GM15510 (cell line): ENCODE measurements around the gene RSU1.

ENCODE experiments used
- POLR2A ChIP-seq: IDR thresholded peaks from 3 replicates; pipeline ENCODE4 v1.6.1; 2011; ENCODE audit warnings: borderline replicate concordance; ENCODE audit not compliant: insufficient read length; ENCODE audit errors: extremely low read depth

RSU1 gene

DNA sequence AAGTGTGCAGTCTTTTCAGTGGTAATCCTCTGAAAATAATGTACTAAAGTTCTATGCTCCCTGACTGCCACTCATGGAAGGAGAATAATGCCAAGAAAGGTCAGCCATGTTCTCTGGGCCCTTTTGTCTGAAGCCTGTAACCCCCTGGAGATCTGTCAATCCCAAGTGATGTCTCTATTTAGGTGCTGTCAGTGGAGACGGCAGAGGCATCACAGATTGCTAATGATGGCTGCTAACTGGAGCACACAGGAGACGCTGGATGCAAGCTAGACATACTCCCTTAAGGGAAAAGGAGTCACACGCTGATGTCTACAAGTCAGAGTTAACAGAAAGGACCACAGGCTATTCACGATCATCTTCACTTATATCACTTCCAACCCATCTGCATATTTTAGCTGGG lies 118.8 kb downstream of the RSU1 start:
- TF ChIP-seq POLR2A: no peak

GRCh38 chr10:16690417-16690816 lies 126.8 kb downstream of the RSU1 start:
- no peak for TF ChIP-seq POLR2A

DNA sequence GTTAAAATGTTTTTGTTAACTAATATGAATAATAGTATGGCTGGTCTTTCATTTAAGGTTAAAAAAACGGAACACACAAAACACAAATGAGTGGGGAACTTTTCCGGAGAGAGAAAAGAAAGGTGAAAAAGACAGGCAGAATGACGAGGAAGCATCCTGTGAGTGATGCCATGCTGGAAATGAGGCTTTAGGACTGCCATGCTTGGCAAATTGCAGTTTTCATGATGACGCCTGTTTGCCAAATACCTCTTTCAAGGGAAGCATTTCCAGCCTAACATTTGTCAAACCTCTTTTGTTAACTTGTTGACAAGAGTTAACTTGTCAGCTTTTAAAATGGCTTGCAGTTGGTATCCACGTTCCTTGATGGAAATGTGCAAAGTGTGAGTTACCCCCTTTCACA lies 127.5 kb downstream of the RSU1 start:
- TF ChIP-seq POLR2A: no peak

- TF ChIP-seq POLR2A: no peak
These were observed 128.0 kb downstream of the RSU1 start for GRCh38 chr10:16689227-16689626.

GRCh38 chr10:16686054-16686902 lies 130.9 kb downstream of the RSU1 start:
- no peak for TF ChIP-seq POLR2A

DNA sequence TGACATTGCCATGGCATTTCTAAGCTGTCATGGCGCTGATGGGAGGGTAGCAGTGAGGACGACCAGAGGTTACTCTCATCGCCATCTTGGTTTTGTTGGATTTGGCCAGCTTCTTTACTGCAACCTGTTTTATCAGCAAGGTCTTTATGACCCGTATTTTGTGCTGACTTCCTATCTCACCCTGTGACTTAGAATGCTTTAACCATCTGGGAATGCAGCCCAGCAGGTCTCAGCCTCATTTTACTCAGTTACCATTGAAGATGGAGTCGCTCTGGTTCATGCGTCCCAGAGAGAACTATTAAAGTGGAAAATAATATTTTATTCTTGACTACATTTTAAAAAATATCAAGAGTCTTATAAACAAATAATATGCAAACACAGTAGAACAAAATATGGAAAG lies 131.7 kb downstream of the RSU1 start:
- no peak for TF ChIP-seq POLR2A

GRCh38 chr10:16681521-16681920 lies 135.7 kb downstream of the RSU1 start:
- TF ChIP-seq POLR2A: no peak

DNA sequence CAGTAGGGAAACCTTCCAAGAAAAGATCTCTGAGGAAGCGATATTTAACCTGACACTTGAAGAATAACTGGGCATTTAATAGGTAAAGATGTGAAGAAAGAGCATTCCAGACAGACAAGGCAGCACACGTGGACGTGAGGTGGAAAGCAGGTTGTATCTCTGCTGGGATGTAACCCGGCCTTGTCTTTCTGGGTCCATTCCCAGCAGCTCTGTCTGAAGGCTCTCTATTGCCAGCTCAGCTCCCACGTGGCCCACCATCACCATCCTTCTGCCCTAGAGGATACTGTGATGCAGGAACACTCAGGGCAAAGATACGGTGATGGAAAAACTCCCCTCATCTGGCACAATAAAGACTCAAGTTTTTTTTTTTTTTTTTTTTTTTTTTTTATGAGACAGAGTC lies 137.7 kb downstream of the RSU1 start:
- TF ChIP-seq POLR2A: no peak

- no peak for TF ChIP-seq POLR2A
These were observed 141.9 kb downstream of the RSU1 start for GRCh38 chr10:16675334-16675733.

DNA sequence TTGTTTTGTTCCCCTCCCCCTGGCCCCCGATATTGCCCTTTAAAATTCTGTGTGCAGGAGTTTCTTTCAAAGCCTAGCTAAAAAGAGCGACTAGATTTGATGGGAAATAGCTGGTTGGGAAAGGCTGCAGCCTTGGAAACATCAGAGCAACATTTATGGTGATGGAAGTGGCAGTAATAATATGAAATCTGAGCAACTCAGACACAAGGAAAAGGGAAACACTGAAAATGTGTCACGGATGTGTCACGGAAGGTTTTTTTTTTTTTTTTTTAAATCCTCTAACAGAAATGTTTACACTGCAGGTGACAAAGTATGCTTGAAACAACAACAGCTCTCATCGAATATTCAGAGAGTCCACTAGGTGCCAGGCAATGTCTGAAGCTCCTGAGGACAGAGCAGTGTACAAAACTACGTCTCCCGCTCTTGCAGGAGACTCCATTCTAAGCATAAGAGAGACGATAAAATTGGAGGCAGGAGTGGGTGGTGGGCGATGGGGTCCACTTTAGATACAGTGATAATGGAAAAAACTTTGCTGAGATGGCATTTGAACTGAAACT lies 143.0 kb downstream of the RSU1 start:
- no peak for TF ChIP-seq POLR2A

GRCh38 chr10:16673443-16673842 lies 143.8 kb downstream of the RSU1 start:
- no peak for TF ChIP-seq POLR2A

GRCh38 chr10:16663444-16663843 lies 153.8 kb downstream of the RSU1 start:
- TF ChIP-seq POLR2A: no peak

GRCh38 chr10:16662923-16663322 lies 154.3 kb downstream of the RSU1 start:
- no peak for TF ChIP-seq POLR2A

- no peak for TF ChIP-seq POLR2A
These were observed 160.3 kb downstream of the RSU1 start for GRCh38 chr10:16656895-16657294.

DNA sequence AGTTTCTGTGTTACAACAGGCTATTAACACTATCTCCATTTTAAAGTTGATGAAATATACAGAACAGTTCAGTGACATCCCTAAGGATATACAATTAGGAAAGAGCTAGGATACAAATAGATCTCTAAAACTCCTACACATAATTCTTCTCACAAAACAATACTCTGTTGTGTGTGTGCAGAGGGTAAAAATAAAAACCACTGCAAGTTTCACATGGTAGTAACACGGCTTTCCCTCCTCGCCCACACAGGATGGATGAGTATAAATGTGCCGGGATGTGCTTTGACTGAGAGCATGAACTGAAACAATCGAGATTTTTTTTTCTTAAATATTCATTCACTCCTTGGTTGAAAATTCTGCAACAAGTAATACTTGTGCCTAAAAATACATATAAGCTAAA lies 164.0 kb downstream of the RSU1 start:
- no peak for TF ChIP-seq POLR2A

DNA sequence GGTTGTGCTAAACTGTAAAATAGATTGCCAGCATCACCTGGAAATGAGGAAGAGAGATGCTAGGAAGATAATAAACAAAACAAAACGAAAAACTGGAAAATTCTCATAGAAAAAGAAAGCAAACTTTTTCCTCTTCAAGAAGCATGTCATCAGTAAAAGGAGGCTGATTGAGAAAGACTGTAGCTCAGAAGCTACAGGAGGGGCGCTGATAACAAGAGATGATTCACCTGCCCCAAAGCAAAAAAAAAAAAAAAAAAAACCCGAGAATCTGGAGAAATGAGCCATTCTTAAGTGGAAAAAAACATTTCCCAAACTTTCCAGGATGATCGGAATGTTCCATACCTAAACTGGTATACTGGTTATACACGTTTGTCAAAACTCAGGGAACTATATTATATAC lies 165.1 kb downstream of the RSU1 start:
- no peak for TF ChIP-seq POLR2A
